SHP77 treated with DMSO at 0.1 percent for 48 hours (cell line): ENCODE data around the gene WWOX.

Experiments used
- DNase-seq: peaks from one replicate; lab custom pipeline; 2025; lab: John Stamatoyannopoulos, UW

The WWOX gene

DNA sequence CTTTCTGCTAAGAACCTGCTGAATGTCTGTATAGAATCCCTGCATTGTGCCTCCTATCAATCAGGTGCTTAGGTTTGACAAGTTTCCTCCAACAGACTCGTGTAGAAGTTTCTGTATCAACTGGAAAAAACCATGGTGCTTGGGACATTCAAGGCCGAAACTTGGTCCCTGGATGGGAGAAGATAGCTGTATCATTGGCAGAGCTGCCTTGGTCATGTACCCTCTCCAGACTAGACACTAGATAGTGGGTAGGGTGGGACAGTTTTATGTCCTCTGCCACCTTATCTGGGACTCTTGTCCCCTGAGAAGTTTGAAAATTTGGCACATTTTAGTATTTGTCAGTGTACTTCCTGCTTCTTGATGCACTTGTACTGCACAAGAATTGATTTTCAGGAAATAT, 520.8 kb downstream of the WWOX start:
- no peak for DNase-seq

- DNase-seq: no peak
Observed at GRCh38 chr16:78623796-78624195, 524.3 kb downstream of the WWOX start.

GRCh38 chr16:78624366-78624765, 524.9 kb downstream of the WWOX start:
- no peak for DNase-seq

DNA sequence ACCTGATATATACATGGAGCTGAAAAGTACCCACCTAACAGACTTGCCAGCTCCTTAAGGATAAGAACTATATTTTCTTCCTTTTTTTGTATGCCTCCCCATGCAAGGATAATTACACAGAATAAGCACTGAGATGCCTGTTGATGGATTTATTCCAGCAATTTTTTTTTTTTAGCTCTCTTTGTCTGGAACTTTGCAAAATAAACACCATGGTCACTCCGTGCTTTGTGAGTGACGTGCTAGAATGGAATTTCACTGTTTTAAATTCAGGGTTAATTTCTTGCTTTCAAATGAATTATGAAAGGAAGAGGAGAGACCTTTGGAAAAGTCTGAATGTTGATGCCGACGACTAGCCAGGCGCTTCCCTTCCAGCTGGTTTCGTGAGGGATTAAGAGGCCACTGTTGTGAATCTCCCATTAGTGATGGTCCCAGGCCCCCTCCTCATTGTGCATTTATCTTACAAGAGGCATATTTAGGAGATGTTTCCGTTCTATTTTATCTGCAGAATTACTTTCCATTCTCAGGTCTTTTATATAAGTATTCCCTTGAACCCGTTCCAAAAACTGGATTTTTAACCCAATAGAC, 529.1 kb downstream of the WWOX start:
- no peak for DNase-seq

DNA sequence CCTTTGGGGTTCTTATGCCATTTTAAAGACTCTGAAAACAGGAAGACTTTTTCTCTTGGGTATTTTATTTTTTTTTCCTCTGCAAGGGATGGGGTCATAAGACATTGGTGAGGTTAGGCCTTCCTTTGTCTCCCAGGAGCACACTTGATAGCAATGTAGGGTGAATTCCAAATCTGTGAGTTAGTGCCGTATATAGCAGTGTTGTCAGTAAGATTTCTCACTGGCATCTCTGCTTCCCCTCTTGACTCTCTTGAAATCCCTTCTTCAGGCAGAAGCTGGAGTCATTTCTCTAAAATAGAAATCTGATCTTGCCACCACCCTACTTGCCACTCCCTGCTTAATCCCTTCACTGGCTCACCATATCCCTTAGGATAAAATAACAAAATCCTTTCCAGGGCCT, 529.7 kb downstream of the WWOX start:
- DNase-seq: no peak

- no peak for DNase-seq
Observed at GRCh38 chr16:78630102-78630501, 530.6 kb downstream of the WWOX start.

DNA sequence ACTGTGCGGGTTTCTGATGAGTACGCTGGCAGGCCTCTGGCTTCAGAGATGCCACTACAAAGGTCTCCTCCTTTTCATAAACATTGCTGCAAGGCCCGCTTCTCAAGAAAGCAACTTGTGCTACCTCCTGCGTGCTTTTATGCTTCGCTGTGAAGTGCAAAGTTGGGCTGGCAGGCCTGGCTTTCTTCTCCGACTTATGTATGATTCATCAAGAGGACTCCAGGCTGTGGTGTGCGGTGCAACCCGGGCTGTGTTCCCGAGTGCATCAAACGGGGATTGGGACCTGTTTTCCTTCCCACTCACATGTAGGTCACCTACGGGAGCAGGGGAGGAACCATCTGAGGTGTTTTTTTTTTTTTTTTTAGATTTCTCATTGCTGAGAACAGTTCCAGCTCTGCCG, 534.1 kb downstream of the WWOX start:
- no peak for DNase-seq

GRCh38 chr16:78635807-78636206, 536.4 kb downstream of the WWOX start:
- DNase-seq: no peak

- DNase-seq: no peak
Observed at GRCh38 chr16:78638371-78638770, 538.9 kb downstream of the WWOX start.

DNA sequence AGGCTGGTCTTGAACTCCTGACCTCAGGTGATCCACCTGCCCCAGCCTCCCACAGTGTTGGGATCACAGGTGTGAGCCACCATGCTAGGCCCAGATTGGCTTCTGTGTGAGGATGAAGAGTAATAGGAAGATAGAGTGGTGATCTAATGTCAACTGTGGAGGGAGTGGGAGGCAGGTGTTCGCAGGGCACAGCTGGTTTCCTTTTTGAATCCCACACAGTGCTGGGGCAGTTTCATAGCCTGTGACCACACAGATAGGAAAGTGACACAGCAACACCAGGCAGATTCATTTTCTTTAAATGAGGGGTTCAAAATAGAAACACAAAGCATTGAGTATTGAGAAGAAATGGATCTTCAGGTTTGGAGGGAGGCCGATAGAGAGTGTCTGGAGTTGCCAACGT, 540.3 kb downstream of the WWOX start:
- DNase-seq: peak; percentile 12

GRCh38 chr16:78640886-78641285, 541.4 kb downstream of the WWOX start:
- no peak for DNase-seq

DNA sequence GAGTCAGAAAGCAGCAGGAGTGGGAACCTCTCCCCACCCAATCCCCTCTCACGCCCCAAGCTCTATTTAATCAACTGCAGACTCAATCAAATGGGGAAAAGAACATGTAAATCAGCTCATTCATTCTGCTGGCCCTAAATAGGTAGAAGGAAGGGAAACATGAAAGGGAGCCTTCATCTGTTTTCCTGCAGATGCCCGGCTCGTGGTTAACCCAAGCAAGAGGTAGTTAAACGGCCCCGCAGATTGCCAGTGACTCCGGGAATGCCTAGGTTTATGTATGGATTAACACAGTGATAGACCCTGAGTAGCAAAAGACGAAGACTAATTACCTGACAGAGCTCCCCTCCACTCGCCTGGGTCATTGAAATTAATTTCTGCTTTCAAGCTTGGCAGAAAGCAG, 542.0 kb downstream of the WWOX start:
- DNase-seq: no peak

- DNase-seq: no peak
Observed at GRCh38 chr16:78642621-78643285, 543.3 kb downstream of the WWOX start.

DNA sequence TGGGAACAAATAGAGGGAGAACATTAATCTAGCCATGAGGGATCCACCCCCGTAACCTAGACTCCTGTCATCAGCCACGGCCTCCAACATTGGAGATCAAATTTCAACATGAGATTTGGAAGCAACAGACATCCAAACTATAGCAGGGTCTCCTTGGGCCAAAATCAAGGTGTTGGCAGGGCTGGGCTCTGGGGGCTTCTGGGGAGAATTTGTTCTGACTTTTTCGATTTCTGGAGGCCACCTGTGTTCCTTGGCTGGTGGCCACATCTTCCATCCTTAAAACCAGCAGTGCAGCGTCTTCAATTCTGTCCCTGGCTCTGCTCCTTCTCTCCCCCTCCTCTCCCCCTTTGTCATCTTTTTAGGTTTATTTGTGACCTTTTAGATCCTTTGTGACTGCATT, 546.2 kb downstream of the WWOX start:
- DNase-seq: no peak

- DNase-seq: no peak
Observed at GRCh38 chr16:78647019-78647418, 547.6 kb downstream of the WWOX start.

GRCh38 chr16:78647491-78647890, 548.0 kb downstream of the WWOX start:
- no peak for DNase-seq

DNA sequence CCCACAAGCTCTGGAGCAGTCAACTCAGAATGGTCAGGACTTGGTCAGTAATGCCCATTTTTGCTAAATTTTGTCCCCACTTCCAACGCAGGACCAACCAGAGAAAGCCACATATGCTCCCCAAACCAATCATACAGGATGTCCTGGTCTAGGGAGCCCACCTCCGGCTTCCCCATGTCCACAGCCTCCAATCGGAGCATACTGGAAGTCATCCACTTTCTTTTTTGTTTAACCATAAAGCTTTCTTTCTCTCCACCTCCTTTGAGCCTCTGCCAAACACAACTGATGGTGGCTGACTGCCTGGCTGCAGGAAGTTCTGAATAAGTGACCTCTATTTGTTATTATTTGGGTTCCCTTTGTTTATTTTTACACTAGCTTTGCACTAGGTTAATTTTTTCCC, 549.1 kb downstream of the WWOX start:
- no peak for DNase-seq

- DNase-seq: no peak
Observed at GRCh38 chr16:78650339-78651074, 551.1 kb downstream of the WWOX start.

GRCh38 chr16:78654929-78655328, 555.5 kb downstream of the WWOX start:
- no peak for DNase-seq

GRCh38 chr16:78655331-78656113, 556.1 kb downstream of the WWOX start:
- no peak for DNase-seq

GRCh38 chr16:78656887-78657286, 557.4 kb downstream of the WWOX start:
- DNase-seq: no peak

- DNase-seq: peak; percentile 9
Observed at GRCh38 chr16:78659216-78659615, 559.8 kb downstream of the WWOX start.
